Measurements from ENCODE around the gene HS6ST2.

GRCh38 chrX:132918523-132918922 lies 39.9 kb downstream of the HS6ST2 start:
- TF ChIP-seq EZH2phosphoT487 (IDR thresholded peaks at IDR 0.05; ENCODE audit: borderline replicate concordance, low read depth, low read length): no peak
- TF ChIP-seq CTCF (conservative IDR thresholded peaks at IDR 0.05; ENCODE audit: low read length): no peak
